SK-N-SH (cell line): Measurements from ENCODE around the gene FUT7. TPM values are rescaled to one million over a fixed set of nuclear protein-coding genes. Genes with fewer than 3 reads are reported as not detected.

Experiments
- CTCF ChIA-PET: fragments of 300-600, 350-600 bp; formaldehyde crosslinking; extraction: SDS; loops from one replicate; lab custom pipeline; 2021; lab: Yijun Ruan, JAX
- POLR2A ChIA-PET: fragments of 350-600 bp; sonication (Branson Sonifier 250); formaldehyde crosslinking; extraction: SDS; loops from one replicate; lab custom pipeline; 2020; ENCODE audit warnings: antibody characterized with exemption, inconsistent platforms; lab: Yijun Ruan, JAX
- DNase-seq: peaks from one replicate; pipeline ENCODE4 v3.0.0; 2012
- H2AFZ ChIP-seq: fragments of 200-600 bp; sonication (generic); 2 replicates; pipeline ENCODE4 v1.8.1; 2016; ENCODE audit warnings: antibody characterized with exemption, mild to moderate bottlenecking, low read depth
- H3F3A ChIP-seq: fragments of 200-600 bp; sonication (generic); replicated peaks from 2 replicates; pipeline ENCODE3; 2016; ENCODE audit warnings: antibody characterized with exemption, mild to moderate bottlenecking; ENCODE audit not compliant: insufficient read depth
- H3K27ac ChIP-seq, 2 experiments: fragments of 200-500 bp in 1 of 2; fragments of 200-600 bp in 1 of 2; sonication (Bioruptor generic) in 1 of 2; sonication (generic), shearing (Covaris generic) in 1 of 2; 2 replicates each; pipeline versions ENCODE4 v1.5.1 to v1.6.1; 2014 to 2016; ENCODE audit warnings: low read depth in 2 of 2, inconsistent platforms in 1 of 2, low read length in 1 of 2, mild to moderate bottlenecking in 1 of 2, mixed read lengths in 1 of 2
- H3K27me3 ChIP-seq: fragments of 200-600 bp; sonication (generic), shearing (Covaris generic); 2 replicates; pipeline ENCODE4 v1.6.1; 2016; ENCODE audit warnings: mixed run types; ENCODE audit not compliant: insufficient read depth
- H3K36me3 ChIP-seq, 2 experiments: fragments of 200-500 bp in 1 of 2; fragments of 200-600 bp in 1 of 2; sonication (Bioruptor generic) in 1 of 2; sonication (generic) in 1 of 2; replicated peaks in 1 of 2; 2 replicates each; pipeline versions ENCODE3 to v1.5.1; 2014 to 2016; ENCODE audit warnings: low read length in 1 of 2, mild to moderate bottlenecking in 1 of 2; ENCODE audit not compliant: insufficient read depth in 2 of 2, control insufficient read depth in 1 of 2
- H3K4me1 ChIP-seq, 2 experiments: fragments of 200-500 bp in 1 of 2; fragments of 200-600 bp in 1 of 2; sonication (Bioruptor generic) in 1 of 2; sonication (generic), shearing (Covaris generic) in 1 of 2; 2 replicates each; pipeline versions ENCODE4 v1.5.1 to v1.6.1; 2014 to 2016; ENCODE audit warnings: low read depth in 1 of 2, low read length in 1 of 2, mixed run types in 1 of 2; ENCODE audit not compliant: insufficient read depth in 2 of 2, control insufficient read depth in 1 of 2
- H3K4me2 ChIP-seq: fragments of 200-600 bp; sonication (generic), shearing (Covaris generic); 2 replicates; pipeline ENCODE4 v1.6.1; 2017; ENCODE audit warnings: mixed run types
- H3K4me3 ChIP-seq, 2 experiments: fragments of 200-500 bp in 1 of 2; fragments of 200-600 bp in 1 of 2; sonication (Bioruptor generic) in 1 of 2; sonication (generic), shearing (Covaris generic) in 1 of 2; 2 replicates each; pipeline versions ENCODE4 v1.5.1 to v1.8.1; 2014 to 2016; ENCODE audit warnings: low read depth in 2 of 2, inconsistent platforms in 1 of 2, low read length in 1 of 2, mild to moderate bottlenecking in 1 of 2, mixed read lengths in 1 of 2, moderate library complexity in 1 of 2
- H3K79me2 ChIP-seq: fragments of 200-600 bp; sonication (generic); 2 replicates; pipeline ENCODE4 v1.8.1; 2017; ENCODE audit warnings: mild to moderate bottlenecking; ENCODE audit not compliant: insufficient read depth
- H3K9ac ChIP-seq: fragments of 200-600 bp; sonication (generic); 2 replicates; pipeline ENCODE4 v1.6.1; 2017; ENCODE audit warnings: mixed run types
- H3K9me2 ChIP-seq: fragments of 200-600 bp; sonication (generic); 2 replicates; pipeline ENCODE4 v1.6.1; 2017; ENCODE audit warnings: mixed run types
- H3K9me3 ChIP-seq: fragments of 200-600 bp; sonication (generic); 2 replicates; pipeline ENCODE4 v1.6.1; 2017; ENCODE audit warnings: mixed run types, mild to moderate bottlenecking, moderate library complexity
- H4K20me1 ChIP-seq: fragments of 200-600 bp; sonication (generic); 2 replicates; pipeline ENCODE4 v1.6.1; 2017; ENCODE audit warnings: mild to moderate bottlenecking, mixed run types; ENCODE audit not compliant: insufficient read depth
- CHD2 ChIP-seq: fragments of 150-350 bp; IDR thresholded peaks from 2 replicates; pipeline ENCODE4 v1.6.1; 2018; ENCODE audit warnings: low read length; ENCODE audit not compliant: partially characterized antibody
- EP300 ChIP-seq, 2 experiments: IDR thresholded peaks; 2 replicates each; pipeline versions ENCODE4 v1.4.0 to v1.6.1; 2012; ENCODE audit warnings: borderline replicate concordance in 1 of 2, low read depth in 1 of 2, low read length in 1 of 2
- EZH2phosphoT487 ChIP-seq: fragments of 200-600 bp; sonication (generic); IDR thresholded peaks from 2 replicates; pipeline ENCODE4 v1.6.1; 2017; ENCODE audit warnings: low read depth, mixed run types, mild to moderate bottlenecking, antibody characterized with exemption, moderate library complexity, borderline replicate concordance
- FOSL2 ChIP-seq: IDR thresholded peaks from 2 replicates; pipeline ENCODE4 v1.4.0; 2012; ENCODE audit warnings: low read depth, mild to moderate bottlenecking, moderate library complexity, borderline replicate concordance
- FOXJ3 ChIP-seq: sonication (generic); formaldehyde crosslinking; IDR thresholded peaks from 2 replicates; pipeline ENCODE4 v1.5.1; 2020; ENCODE audit warnings: mild to moderate bottlenecking, missing genetic modification reagents
- FOXM1 ChIP-seq: IDR thresholded peaks from 2 replicates; pipeline ENCODE4 v1.4.0; 2012; ENCODE audit warnings: low read depth, mild to moderate bottlenecking
- GABPA ChIP-seq: IDR thresholded peaks from 2 replicates; pipeline ENCODE4 v1.4.0; 2012; ENCODE audit warnings: low read depth, mild to moderate bottlenecking
- JUND ChIP-seq: IDR thresholded peaks from 2 replicates; pipeline ENCODE4 v1.4.0; 2012
- MAX ChIP-seq: IDR thresholded peaks from 2 replicates; pipeline ENCODE4 v1.4.0; 2012; ENCODE audit warnings: low read depth
- MEF2A ChIP-seq: IDR thresholded peaks from 2 replicates; pipeline ENCODE4 v1.4.0; 2012; ENCODE audit warnings: low read depth, borderline replicate concordance
- MXI1 ChIP-seq: IDR thresholded peaks from 2 replicates; pipeline ENCODE4 v1.6.1; 2012; ENCODE audit warnings: mild to moderate bottlenecking, low read depth, low read length, improper control_type of control experiment
- NFIC ChIP-seq: IDR thresholded peaks from 2 replicates; pipeline ENCODE4 v1.4.0; 2012; ENCODE audit warnings: borderline replicate concordance
- NRF1 ChIP-seq: IDR thresholded peaks from 2 replicates; pipeline ENCODE4 v1.6.1; 2012; ENCODE audit warnings: low read depth, mild to moderate bottlenecking, low read length
- POLR2AphosphoS5 ChIP-seq: IDR thresholded peaks from 2 replicates; pipeline ENCODE4 v1.6.1; 2012; ENCODE audit warnings: low read depth, low read length
- REST ChIP-seq: IDR thresholded peaks from 2 replicates; pipeline ENCODE4 v1.6.1; 2012; ENCODE audit warnings: mild to moderate bottlenecking, low read depth, low read length, moderate library complexity
- RFX5 ChIP-seq: IDR thresholded peaks from 2 replicates; pipeline ENCODE4 v1.6.1; 2012; ENCODE audit warnings: mild to moderate bottlenecking, improper control_type of control experiment, low read length
- SIN3A ChIP-seq: IDR thresholded peaks from 2 replicates; pipeline ENCODE4 v1.6.1; 2012; ENCODE audit warnings: low read depth, mild to moderate bottlenecking, low read length, moderate library complexity, borderline replicate concordance
- TCF12 ChIP-seq: IDR thresholded peaks from 2 replicates; pipeline ENCODE4 v1.4.0; 2012
- TEAD4 ChIP-seq: IDR thresholded peaks from 2 replicates; pipeline ENCODE4 v1.4.0; 2012; ENCODE audit warnings: mild to moderate bottlenecking, borderline replicate concordance; ENCODE audit not compliant: insufficient read depth
- USF1 ChIP-seq: IDR thresholded peaks from 2 replicates; pipeline ENCODE4 v1.4.0; 2012; ENCODE audit warnings: low read depth, borderline replicate concordance
- WGBS: methylation state at CpG from one replicate; pipeline ENCODE4 v1.1.6; 2017; ENCODE audit warnings: low lambda C conversion rate; 5-methylcytosine and 5-hydroxymethylcytosine counted together
- polyA plus RNA-seq, 3 experiments: library from polyadenylated mRNA; depleted of rRNA; stranded (reverse); fragments of >200 nt; gene quantifications; 2 replicates each; pipeline ENCODE4 v1.2.3, GENCODE V29; 2012
- TF ChIP-seq, protein P1 (sequence below): IDR thresholded peaks from 2 replicates; pipeline ENCODE4 v1.4.0; 2012; ENCODE audit warnings: low read depth, borderline replicate concordance

Gene FUT7
- polyA plus RNA-seq, 1 of the 3 experiments (the other 2 are of a cell fraction): not detected

GRCh38 chr9:136983167-136983566 lies 48.7 kb downstream of the FUT7 start:
- H3K79me2 ChIP-seq: no peaks in the 10 kb centered on the region
- H3K4me2 ChIP-seq: no peak overlapping the region
- no peak for DNase-seq
- ChIA-PET POLR2A (no interaction called here), CTCF (interaction anchor here (2.6 to 3.6 kb wide), 2 partner anchors 46 to 52 kb away, joined by 13 to 14 read pairs; partner anchors contain the start of gene ABCA2)
- no peaks in the 10 kb centered on the region for H4K20me1 ChIP-seq
- no peak overlapping the region for H2AFZ ChIP-seq
- no peaks in the 10 kb centered on the region for H3K36me3 ChIP-seq
- H3K4me3 ChIP-seq: no peak overlapping the region
- H3K27me3 ChIP-seq: no peaks in the 10 kb centered on the region
- 96% methylated on average over 8 of the region's 9 CpGs for WGBS
- H3K9me2 ChIP-seq: no peaks in the 10 kb centered on the region
- H3K4me1 ChIP-seq: peaks cover 0 to 5% of the 10 kb centered on the region in 2 experiments; a peak in 1 of 4 replicates
- TF ChIP-seq JUND (no peak), RFX5 (no peak), FOXM1 (no peak), MEF2A (no peak)
- H3K27ac ChIP-seq: no peak overlapping the region
- no peaks in the 10 kb centered on the region for H3K9me3 ChIP-seq
- peaks cover 4% of the 10 kb centered on the region for H3F3A ChIP-seq
- H3K9ac ChIP-seq: no peak overlapping the region

DNA sequence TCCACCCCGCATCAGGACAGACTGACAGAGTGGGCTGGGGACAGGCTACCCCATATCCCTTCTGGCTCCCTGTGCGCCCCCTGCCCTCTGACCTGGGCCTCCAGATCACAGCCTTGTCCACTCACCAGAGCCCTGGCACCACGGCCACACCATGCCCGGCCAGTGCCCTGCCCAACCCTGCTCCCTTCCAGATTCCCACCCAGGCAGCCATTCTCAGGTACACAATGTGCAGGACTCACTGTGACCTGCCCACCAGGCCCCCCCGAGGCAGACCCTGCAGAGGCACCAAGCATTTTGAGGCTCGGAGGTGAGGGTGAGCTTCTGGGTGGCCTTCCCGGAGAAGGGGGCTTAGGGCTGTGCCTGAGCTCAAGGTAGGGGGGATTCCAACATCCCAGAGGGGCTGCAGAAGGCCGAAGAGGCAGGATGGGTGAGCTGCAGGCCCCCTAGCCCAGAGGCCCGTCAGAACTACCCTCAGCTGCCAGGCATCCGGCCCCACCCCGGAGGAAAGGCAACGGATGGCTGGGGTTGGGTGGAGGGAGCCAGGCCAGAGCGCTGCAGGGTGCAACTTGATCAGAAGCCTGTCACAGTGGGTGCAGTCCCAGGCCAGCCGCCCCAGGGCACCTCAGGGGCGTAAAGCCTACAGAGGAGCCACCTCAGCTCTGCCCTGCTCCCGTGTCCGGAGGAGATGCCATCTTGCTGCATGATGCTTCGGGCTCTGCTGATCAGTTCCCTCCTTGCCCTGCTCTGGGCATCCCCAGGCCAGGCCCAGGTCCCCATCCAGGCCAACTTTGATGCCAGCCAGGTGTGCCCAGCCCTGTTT lies 49.4 kb downstream of the FUT7 start, which contains the start of gene LCNL1:
TSS of gene LCNL1 (plus strand) at position 762 of the 820 bp plus-strand sequence. CDS start 594 bp downstream, outside the sequence.
- H4K20me1 ChIP-seq: no peaks in the 10 kb centered on the region
- no peak within 1 kb of the TSS for H2AFZ ChIP-seq
- peaks cover 4% of the 10 kb centered on the region for H3F3A ChIP-seq
- H3K79me2 ChIP-seq: no peaks in the 10 kb centered on the region
- no peaks in the 10 kb centered on the region for H3K27me3 ChIP-seq
- no peak within 1 kb of the TSS for H3K27ac ChIP-seq
- no peak within 1 kb of the TSS for H3K4me2 ChIP-seq
- no peak within 1 kb of the TSS for H3K9ac ChIP-seq
- no peak within 1 kb of the TSS for H3K4me3 ChIP-seq
- no peaks in the 10 kb centered on the region for H3K9me3 ChIP-seq
- CTCF ChIA-PET: interaction anchor here (1.1 to 3.6 kb wide), 4 partner anchors 35 to 52 kb away, joined by 5 to 14 read pairs (median 10); partner anchors contain the start of gene ABCA2
- H3K36me3 ChIP-seq: no peaks in the 10 kb centered on the region
- TF ChIP-seq, protein P1, sequence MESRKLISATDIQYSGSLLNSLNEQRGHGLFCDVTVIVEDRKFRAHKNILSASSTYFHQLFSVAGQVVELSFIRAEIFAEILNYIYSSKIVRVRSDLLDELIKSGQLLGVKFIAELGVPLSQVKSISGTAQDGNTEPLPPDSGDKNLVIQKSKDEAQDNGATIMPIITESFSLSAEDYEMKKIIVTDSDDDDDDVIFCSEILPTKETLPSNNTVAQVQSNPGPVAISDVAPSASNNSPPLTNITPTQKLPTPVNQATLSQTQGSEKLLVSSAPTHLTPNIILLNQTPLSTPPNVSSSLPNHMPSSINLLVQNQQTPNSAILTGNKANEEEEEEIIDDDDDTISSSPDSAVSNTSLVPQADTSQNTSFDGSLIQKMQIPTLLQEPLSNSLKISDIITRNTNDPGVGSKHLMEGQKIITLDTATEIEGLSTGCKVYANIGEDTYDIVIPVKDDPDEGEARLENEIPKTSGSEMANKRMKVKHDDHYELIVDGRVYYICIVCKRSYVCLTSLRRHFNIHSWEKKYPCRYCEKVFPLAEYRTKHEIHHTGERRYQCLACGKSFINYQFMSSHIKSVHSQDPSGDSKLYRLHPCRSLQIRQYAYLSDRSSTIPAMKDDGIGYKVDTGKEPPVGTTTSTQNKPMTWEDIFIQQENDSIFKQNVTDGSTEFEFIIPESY: no peak
- TF ChIP-seq EP300 (IDR thresholded peaks at IDR 0.05; ENCODE audit: borderline replicate concordance in 1 of 2, low read depth in 1 of 2, low read length in 1 of 2) (no peak), CHD2 (no peak), USF1 (no peak), MEF2A (no peak), TEAD4 (no peak), MAX (no peak), MXI1 (no peak), GABPA (no peak), FOXJ3 (no peak), SIN3A (no peak), FOSL2 (no peak), NFIC (no peak), EZH2phosphoT487 (no peak), REST (no peak), TCF12 (no peak), NRF1 (no peak), POLR2AphosphoS5 (no peak)
- WGBS: 74% methylated on average over 9 of the region's 18 CpGs
- peaks cover 0 to 10% of the 10 kb centered on the region in 2 experiments; a peak in 1 of 4 replicates for H3K4me1 ChIP-seq
- POLR2A ChIA-PET: no interaction called here
- DNase-seq: no peak
- H3K9me2 ChIP-seq: no peaks in the 10 kb centered on the region
